Fibroblast of pulmonary artery (primary cell): ENCODE data around the gene CRIM1.

Experiments used
- DNase-seq: peaks from one replicate; pipeline ENCODE4 v3.0.0-alpha.2; 2010; ENCODE audit warnings: low read depth
- H3K4me3 ChIP-seq: replicated peaks from 2 replicates; pipeline ENCODE4 v1.5.1; 2011; ENCODE audit warnings: low read depth, mild to moderate bottlenecking, control low read depth, low read length, moderate library complexity
- CTCF ChIP-seq: IDR thresholded peaks from 2 replicates; pipeline ENCODE4 v1.5.1; 2011; ENCODE audit warnings: mild to moderate bottlenecking, control low read depth, low read length, inconsistent platforms; ENCODE audit errors: missing control alignments

CRIM1 gene

DNA sequence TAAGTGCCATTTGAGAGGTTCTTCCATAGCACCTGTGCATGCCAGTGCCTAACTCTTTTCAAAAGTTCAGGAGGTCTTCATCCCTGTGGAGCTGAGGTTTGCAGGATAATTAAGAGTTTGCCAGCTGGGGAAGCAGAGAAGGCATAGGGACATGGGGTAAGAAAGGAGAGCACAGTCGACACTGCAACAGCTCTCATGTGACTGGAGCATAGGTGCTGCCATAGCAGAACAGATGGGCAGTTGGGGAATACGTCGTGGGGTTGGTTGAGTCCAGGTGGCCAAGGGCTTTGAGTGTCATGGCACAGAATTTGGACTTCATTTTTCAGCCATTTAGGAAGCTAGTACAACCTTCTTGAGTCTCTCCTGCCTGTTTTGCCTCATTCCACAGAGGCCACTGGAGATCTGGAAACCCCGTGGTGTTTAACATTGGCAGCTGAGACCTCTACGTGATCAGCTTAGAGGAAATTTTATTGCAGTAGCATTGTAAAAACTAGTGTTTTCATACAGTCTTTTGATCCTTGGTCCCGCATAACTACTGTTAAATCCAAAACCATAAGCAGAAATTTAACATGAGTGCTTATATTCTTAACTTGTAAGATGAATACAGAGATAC, 65.1 kb downstream of the CRIM1 start:
- TF ChIP-seq CTCF: no peak
- H3K4me3 ChIP-seq: no peak overlapping the region
- DNase-seq: no peak

- no peak overlapping the region for H3K4me3 ChIP-seq
- no peak for DNase-seq
- no peak for TF ChIP-seq CTCF
These were observed 65.8 kb downstream of the CRIM1 start for GRCh38 chr2:36421379-36421778.

GRCh38 chr2:36423172-36423571, 67.6 kb downstream of the CRIM1 start:
- TF ChIP-seq CTCF: no peak
- no peak for DNase-seq
- H3K4me3 ChIP-seq: no peak overlapping the region

GRCh38 chr2:36423619-36424120, 68.1 kb downstream of the CRIM1 start:
- H3K4me3 ChIP-seq: no peak overlapping the region
- no peak for DNase-seq
- no peak for TF ChIP-seq CTCF

DNA sequence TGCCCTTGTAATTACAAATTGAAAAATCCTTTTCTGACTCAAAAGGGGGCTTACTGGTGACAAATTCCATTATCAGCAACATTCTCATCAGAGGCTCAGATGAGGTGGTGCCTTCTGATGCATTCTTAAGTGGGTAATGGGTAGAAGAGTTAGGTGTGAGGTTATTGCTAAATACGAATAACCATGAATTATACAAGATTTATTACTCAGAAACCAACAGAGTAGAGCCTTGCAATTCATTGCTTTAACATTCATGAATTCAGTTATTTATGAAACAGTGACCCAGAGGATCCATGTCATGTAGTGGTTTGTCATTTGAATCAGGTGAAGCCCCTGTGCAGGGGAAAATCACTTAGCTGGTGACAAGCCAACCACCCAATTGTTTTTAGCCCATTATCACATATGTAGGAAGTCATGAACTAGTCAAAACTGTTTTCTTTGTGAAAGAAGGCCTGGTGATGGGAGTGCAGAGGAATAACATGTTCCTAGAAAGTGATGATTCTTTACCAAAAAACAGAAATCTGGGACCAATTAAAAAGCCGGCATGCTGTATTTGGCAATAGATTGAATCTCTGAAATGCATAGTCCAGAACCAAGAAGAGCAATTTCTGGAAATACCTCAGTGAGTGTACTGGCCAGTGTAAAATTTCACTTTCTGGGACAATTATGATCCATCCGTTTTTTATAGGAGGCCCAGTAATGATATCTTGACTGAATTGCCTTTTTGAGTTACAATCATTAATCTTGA, 70.2 kb downstream of the CRIM1 start:
- no peak for TF ChIP-seq CTCF
- no peak overlapping the region for H3K4me3 ChIP-seq
- DNase-seq: no peak

DNA sequence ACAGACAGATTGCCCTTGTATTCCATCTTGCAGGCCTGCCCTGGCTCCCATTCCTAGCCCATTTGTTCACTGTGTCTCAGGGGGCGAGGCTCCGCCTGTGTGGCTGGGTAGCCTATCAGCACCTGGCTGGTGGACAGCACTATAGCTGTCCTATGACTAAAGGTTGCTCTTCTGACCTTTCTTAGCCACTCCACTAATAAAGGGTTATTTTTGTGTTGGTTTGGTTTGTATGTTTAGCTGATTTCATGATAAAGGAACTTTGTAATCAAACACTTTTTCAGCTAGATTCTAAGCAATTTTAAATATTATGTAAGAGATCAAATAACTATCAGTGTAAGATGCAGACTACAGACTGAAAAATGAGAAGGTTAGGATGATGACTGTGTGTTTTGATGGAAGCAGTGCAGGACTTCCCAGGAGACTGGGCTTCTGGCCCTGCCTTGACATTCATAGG, 72.2 kb downstream of the CRIM1 start:
- H3K4me3 ChIP-seq: no peak overlapping the region
- no peak for DNase-seq
- no peak for TF ChIP-seq CTCF
